GM10248 (cell line): ENCODE measurements around the gene PTX3.

ENCODE experiments used
- CTCF ChIA-PET: fragments of 300-600 bp; sonication (Branson Sonifier 250); formaldehyde crosslinking; extraction: SDS; loops from one replicate; lab custom pipeline; 2021; ENCODE audit warnings: antibody characterized with exemption; lab: Yijun Ruan, JAX
- POLR2A ChIA-PET: fragments of 350-650 bp; sonication (Branson Sonifier 250); formaldehyde crosslinking; extraction: SDS; loops from one replicate; lab custom pipeline; 2020; ENCODE audit warnings: antibody characterized with exemption; lab: Yijun Ruan, JAX
- DNase-seq: peaks from one replicate; pipeline ENCODE4 v3.0.0; 2012; ENCODE audit errors: extremely low spot score
- TF ChIP-seq, protein P1 (sequence below): IDR thresholded peaks from 2 replicates; pipeline ENCODE4 v1.5.1; 2012; ENCODE audit warnings: mild to moderate bottlenecking, low read depth; ENCODE audit errors: extremely low read depth, missing control alignments, control extremely low read depth

Gene PTX3

DNA sequence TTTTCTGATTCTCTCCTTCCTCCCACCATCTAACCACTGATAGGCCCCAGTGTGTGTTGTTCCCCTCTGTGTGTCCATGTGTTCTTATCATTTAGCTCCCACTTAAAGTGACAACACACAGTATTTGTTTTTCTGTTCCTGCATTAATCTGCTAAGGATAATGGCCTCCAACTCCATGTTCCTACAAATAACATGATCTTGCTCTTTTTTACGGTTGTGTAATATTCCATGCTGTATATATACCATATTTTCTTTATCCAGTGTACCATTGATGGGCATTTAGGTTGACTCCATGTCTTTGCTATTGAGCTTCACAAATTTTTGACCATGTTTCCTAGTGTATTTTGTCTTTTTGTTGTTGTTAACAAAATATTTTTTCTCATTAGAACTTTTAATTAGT is 36.0 kb downstream of the PTX3 start:
- CTCF ChIA-PET = no interaction called here
- DNase-seq = no peak
- POLR2A ChIA-PET = no interaction called here
- TF ChIP-seq, protein P1, sequence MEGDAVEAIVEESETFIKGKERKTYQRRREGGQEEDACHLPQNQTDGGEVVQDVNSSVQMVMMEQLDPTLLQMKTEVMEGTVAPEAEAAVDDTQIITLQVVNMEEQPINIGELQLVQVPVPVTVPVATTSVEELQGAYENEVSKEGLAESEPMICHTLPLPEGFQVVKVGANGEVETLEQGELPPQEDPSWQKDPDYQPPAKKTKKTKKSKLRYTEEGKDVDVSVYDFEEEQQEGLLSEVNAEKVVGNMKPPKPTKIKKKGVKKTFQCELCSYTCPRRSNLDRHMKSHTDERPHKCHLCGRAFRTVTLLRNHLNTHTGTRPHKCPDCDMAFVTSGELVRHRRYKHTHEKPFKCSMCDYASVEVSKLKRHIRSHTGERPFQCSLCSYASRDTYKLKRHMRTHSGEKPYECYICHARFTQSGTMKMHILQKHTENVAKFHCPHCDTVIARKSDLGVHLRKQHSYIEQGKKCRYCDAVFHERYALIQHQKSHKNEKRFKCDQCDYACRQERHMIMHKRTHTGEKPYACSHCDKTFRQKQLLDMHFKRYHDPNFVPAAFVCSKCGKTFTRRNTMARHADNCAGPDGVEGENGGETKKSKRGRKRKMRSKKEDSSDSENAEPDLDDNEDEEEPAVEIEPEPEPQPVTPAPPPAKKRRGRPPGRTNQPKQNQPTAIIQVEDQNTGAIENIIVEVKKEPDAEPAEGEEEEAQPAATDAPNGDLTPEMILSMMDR = no peak

DNA sequence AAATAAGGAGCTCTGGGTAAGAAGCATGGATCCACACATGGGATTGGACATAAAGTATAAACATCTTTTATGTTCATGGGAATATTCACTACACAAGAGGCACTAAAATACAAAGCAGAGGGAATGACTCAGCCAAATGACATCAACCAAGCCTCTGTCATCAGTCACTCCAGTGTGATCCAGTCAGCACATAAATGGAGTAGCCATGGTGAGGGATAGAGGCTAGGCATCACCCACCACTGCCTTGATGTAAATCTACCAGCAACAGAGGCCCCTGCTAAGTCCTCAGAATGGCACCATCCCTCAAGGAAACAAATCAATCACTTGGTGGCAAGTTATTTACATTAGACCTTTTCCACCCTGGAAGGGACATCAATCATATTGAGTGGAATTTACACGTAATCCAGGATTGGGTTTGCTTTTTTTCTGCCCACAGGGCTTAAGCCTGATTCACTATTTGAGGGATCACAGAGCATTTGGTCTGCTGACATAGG is 39.3 kb downstream of the PTX3 start:
- POLR2A ChIA-PET = no interaction called here
- DNase-seq = no peak
- TF ChIP-seq, protein P1 = no peak
- CTCF ChIA-PET = interaction anchor here (0.7 kb wide), 1 partner anchor 11 kb away, joined by 3 read pairs; no protein-coding TSS in a partner anchor

DNA sequence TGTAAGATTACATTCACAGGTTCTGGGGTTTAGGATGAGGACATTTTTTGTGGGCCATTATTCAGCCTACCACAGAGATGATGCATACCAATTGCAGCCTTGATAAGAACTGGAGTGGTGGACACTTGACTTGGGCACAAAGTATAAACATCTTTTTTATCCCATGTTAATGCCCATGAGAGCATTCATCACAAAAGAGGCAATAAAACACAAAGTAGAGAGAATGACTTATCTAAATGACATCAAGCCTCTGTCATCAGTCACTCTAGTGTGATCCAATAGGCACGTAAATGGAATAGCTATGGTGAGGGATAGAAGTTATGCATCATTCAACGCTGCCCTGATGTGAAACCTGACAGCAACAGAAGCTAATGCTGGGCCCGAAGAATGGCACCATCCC is 40.8 kb downstream of the PTX3 start:
- TF ChIP-seq, protein P1 = no peak
- DNase-seq = no peak
- ChIA-PET CTCF (no interaction called here), POLR2A (no interaction called here)

DNA sequence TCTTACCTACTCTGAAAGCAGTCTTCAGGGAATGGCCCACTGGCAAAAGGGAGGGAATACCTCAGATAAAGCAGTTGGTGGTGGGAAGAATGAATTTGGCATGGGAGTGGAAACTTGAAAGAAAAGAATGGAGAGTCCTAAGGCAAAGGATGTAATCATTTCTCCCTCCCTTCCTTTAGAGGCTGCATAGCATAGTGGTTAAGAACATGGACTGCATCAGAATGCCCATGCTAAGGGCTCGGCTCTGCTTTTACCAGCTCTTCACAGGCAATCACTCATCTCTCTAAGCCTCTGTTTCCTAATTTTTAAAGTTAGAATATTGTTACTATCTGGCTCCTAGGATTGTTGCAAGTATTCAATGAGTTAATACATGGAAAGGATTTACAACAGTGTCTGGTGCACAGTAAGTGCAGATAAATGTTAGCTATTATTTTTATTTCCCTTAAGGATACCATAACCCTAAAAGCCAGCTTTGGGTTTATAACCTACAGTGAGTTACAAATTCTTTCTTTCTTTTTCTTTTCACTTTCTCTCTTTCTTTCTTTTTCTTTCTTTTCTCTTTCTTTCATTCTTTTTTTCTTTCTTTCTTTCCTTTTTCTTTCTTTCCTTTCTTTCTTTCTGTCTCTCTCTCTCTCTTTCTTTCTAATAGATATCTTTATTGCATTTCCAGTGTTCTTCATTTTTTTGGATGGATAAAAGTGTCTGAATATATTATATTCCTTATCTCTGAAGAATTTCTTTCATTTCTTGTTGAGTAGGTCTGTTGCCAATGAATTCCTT is 43.0 kb downstream of the PTX3 start:
- CTCF ChIA-PET = interaction anchor here (0.9 kb wide), 1 partner anchor 13 kb away, joined by 3 read pairs; no protein-coding TSS in a partner anchor
- POLR2A ChIA-PET = no interaction called here
- DNase-seq = no peak
- TF ChIP-seq, protein P1 = no peak

DNA sequence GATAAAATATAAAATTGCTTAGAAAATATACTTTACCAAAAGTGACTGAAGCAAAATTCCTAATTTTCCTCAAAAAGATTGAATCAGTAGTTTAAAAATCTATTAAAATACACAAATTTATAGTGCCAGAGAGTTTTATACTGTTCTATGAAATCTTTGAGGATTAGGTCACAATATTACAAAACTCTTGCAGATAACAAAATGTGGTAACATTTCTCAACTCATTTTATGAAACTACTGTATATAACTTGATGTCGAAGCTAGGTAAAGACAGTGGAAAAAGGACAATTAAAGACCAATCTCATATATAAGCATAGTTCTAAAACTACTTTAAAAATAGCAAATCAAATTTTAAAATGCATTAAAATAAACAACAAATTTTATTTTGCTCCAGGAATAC is 50.7 kb downstream of the PTX3 start:
- DNase-seq = no peak
- ChIA-PET CTCF (no interaction called here), POLR2A (no interaction called here)
- TF ChIP-seq, protein P1 = no peak

DNA sequence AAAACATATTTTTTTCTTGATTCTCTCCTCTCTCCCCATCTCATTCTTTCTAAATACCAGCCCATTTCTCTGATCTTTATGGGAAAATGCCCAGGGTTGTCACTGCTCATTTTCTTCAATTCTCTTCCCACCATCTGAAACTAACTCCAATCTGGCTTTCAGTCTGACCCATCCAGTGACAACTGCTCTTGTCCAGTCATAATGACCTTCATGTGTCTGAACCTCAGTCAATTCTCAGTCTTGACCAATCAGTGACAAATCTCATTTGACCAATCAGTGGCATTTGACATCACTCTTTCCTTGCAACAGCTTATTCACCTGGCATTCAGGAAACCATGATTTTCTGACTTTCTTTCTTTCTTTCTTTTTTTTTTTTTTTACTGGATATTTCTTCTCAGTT is 51.5 kb downstream of the PTX3 start:
- ChIA-PET CTCF (no interaction called here), POLR2A (no interaction called here)
- DNase-seq = no peak
- TF ChIP-seq, protein P1 = no peak
